GM21529 (cell line): ENCODE data around the gene OR6Q1.

ENCODE experiments used
- ATAC-seq: cut with Tn5 transposase; IDR thresholded peaks from one replicate; pipeline ENCODE4 v1.9.1; 2021; ENCODE audit not compliant: unreplicated experiment

Gene OR6Q1

DNA sequence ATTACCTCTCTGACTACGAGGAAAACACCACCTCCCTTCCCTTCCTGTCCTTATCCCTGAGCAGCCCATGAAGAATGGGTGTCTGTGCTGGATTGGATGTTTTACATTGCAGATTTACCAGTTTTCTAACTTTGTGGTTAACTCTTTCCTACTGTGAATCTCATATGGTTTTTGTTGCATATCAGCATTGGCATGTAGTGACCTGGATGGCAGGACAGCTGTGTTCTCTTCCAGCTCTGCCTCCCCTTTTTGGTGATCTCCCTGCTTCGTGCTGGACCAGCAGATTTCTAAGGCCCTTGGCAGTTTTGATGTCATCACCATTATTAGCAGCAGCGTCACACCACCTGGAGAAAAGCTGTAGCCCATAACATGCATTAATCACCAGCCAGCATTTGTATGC, 26.7 kb downstream of the OR6Q1 start:
- ATAC-seq = no peak

DNA sequence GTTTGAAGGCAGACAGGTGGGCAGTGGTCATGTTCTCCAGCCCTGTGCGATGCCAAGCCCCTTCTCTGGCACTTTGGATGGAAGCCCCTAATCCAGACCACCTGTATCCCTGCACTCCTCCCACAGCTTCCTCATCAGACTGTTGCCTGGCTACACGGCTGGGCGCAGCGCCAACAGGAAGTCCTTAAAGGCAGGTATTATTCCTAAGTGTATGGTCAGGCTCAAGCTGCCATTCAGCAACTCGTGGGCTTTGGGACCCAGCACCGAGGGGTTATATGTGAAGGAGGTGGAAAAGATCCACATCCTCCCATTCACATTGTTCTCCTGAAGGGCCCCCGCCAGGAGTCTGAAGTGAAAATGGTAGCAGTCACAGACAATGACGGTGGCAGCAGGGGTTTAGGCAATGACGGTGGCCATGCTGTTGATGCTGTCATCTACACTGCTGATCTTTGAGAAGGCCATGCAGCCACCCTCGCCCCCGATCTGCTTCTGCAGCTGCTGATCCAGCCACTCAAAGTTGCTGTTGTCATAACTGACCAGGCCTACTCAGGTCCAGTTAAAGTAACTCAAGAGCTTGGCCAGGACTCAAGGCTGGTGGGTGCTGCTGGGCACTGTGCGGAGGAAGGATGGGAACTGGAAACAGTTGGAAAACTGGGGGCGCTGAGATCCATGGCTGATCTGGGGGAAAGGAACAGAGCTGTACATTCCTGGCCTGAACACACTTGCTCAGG, 27.7 kb downstream of the OR6Q1 start:
- no peak for ATAC-seq

DNA sequence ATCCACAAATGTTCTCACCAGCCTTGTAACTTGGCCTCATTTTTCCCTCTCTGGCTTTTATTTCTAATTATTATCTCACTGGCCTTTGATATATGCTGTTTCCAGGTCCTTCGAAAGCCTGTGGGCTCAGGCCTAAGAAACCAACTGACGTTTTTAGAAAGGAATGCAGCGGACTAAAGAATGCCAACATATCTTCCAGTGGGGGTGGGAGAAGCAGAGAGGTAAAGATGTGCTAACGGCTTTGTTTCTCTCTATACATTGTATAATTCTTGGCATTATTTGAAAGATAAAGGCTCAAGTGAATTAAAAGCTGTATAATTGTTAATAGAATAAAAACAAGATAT, 28.2 kb downstream of the OR6Q1 start:
- no peak for ATAC-seq

DNA sequence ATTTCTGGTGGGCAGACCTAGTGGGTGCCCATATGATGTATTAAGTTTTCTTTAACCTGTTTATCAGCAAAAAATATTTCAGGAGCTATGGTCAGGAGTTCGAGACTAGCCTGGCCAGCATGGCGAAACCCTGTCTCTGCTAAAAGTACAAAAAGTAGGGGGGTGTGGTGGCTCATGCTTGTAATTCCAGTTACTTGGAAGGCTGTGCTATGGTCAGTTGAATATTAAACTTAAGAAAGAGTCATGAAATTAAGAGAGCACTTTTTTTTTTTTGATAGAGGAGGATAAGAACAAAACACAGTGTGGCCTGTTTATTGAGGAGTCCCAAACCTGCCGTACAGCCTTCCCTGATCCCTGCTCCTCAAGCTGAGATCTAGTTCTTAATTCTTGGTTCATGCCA, 29.8 kb downstream of the OR6Q1 start:
- ATAC-seq = no peak

DNA sequence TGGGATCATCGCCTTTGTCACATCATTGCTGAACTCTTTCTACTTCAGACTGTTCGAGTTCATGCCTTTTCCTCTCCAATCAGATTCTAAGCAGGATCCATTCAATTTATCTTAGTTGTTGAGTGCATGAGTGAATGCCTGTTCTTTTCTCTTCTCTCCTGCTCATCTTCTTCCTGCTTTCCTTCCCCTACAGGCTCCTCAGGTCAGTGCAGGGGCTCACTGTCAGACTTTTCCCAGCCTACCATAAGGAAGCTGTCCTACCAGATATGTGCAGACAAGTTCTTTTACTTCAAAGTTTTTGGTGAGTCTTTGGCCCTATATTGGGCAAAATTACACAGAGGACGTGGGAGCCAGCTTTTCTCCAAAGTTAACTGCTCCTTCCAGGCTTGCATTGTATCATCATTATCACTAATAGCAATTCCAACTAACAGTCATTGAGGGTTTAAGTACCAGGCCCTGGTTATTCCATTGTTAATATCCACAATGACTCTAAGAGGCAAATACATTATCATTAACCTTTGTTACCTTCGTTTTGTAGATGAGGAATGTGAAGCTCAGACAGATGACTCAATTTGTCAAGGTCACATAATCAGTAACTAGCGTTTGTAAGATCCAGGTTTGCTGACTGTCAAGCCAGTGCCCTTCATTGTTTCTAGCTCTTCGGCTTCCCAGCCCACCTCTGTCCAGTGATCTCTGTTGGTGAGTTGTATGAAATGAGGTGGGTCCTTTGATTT, 30.4 kb downstream of the OR6Q1 start:
- no peak for ATAC-seq

DNA sequence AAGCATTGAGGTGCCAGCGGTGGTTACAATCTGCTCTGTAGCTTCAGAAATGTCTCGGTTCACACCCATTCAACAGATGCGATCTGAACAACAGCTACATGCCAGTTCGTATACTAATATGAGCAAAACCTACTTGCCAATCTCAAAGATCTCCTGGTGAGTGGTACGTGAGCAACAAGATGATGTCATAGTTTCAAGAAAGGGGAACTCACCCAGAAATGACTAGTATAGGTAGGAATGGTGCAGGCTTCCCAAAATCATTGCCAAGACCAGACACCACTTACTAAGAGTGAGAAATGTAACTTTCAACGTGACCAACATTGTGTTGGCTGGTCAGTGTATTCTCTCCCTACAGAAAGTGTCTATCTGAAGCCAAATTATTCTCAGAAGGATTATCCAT, 31.1 kb downstream of the OR6Q1 start:
- ATAC-seq = no peak

DNA sequence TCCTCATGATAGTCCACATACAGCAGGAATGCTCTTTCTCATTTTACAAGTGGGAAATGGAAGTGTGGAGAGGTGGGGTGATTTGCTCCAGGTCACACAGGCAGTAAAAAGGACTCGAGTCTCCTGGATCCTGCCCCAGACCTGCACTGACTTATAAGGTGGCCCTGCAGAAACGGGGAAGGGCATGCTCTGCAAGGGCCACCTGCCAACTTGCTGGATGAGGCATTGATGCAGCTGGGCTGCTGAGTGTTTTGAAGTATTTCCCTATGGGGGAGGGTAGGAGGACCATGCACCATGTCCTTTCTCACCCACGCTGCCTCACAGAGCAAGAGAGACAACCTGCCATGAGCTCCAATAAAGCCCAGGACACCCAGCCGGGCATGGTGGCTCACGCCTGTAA, 36.9 kb downstream of the OR6Q1 start:
- ATAC-seq = no peak

DNA sequence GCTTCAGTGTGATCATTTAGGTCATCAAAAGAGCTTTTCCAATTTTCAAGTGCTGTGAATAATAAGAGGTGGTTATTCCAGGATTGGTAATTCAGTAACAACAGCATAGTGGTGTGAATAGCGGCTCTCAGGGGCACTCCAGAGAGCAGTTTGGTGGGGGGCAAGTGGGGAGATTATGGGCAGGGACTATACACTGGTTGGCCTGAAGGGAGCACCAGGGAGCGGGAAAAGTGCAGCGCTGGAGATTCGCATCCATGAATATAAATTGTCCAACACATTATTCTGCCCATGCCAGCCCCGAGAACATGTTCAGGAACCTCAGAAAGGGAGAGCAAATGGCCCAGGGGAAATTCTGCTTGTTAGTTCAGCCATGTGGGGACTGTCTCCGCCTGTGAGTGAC, 37.9 kb downstream of the OR6Q1 start:
- no peak for ATAC-seq

DNA sequence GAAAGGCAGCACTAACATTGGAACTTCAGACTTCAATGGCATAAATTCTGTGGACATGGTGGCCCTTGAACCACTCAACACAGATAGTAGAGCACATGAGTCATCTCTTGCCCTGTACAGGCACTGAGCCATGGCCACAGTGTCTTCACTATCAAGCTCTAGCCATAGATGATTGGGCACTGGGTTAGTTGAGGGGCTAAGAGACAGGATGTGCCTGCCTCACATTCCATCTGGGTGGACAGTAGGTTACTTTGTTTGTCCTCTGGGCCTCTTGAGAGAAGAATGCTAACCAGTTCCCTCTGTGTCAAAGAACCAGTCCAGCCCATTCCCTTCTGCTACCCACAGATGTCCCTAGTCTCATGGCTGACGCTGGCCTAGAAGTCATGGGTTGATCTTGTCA, 39.8 kb downstream of the OR6Q1 start:
- ATAC-seq = no peak

DNA sequence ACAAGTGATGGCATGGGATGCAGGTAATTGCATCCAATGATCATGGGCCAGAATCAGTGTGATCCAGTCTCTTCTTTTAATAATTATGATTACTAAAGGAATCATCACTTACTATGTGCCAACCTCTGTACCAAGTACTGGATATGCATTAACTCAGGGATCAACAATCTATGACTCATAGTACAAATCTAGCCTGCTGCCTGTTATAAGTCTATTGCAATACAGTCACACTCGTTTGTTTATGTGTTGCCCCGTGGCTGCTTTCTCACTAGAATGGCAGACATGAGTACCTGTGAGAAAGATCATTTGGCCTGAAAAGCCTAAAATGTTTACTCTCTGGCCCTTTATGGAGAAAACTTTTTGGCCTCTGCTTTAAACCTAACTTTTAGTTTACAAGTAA, 45.0 kb downstream of the OR6Q1 start:
- no peak for ATAC-seq
